ENCODE measurements around the gene CENPA. TPM values are rescaled to one million over a fixed set of nuclear protein-coding genes. Genes with fewer than 3 reads are reported as not detected.
A peak's percentile ranks its signal among the peaks of the same experiment; 100 is the strongest.

The CENPA gene
- total and polyA plus RNA-seq, 2 of the 13 experiments (the other 11 are each of a cell fraction or from before 2014, with no cell fraction given) = 28.5 to 38.5 TPM

DNA sequence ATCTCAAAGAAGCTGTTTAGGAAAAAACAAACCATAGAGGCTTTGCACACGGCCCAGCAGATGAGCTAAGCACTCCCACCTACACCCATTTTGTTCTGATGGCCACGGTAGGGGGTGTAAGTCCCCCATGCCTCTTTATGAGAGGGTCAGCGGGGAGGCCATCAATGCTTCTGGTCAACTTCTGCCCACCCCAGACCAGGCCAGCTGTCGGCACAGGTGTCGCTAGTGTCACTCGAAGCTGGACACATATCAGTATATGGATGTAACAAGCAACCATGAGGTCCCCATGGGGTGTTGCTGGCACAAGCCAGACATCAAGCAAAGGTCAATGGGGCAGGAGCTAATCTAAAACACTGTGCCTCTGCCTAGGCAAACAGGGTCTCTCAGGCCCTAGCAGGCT lies 45.5 kb upstream of the CENPA start (continued):
- TF ChIP-seq KLF16 (CRISPR knock-in tag; IDR thresholded peaks at IDR 0.05) = no peak

DNA sequence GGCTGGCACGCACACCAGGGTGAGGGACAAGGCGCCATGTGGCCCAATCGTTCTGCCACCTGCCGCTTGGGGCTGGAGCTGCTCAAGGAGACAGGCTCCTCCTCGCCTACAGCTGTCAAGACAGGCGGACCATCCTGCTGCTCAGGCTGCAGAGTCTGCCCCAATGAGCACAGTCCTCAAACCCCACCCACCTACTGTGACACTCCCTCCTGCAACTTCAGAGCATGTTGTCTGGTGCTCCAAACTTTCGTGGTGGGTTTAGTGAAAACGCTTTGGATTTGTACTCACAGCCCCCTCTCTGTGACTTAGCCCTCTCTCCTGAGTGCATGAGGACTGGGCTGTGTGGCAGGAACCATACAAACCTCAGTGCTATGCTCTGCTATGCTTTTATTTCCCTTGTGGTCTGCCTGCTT lies 45.0 kb upstream of the CENPA start:
- BruUV-seq (replicated peaks) = no TSS peak
- Histone ChIP-seq H3K27ac (ENCODE audit: extremely low read length, insufficient read depth, low read length) (no peak overlapping the region), H3K9me3 (ENCODE audit: low read length) (no peaks in the 10 kb centered on the region), H3K36me3 (replicated peaks in 1 of 2; ENCODE audit: control insufficient read depth in 1 of 2, insufficient read depth in 2 of 2, low read length in 2 of 2) (no peaks in the 10 kb centered on the region), H4K20me1 (ENCODE audit: insufficient read depth, low read length) (no peaks in the 10 kb centered on the region), H3K9ac (ENCODE audit: insufficient read depth, low read depth, low read length) (no peak overlapping the region), H2AFZ (ENCODE audit: low read length) (no peak overlapping the region), H3K79me2 (ENCODE audit: insufficient read depth, low read length) (no peaks in the 10 kb centered on the region), H3K27me3 (ENCODE audit: control insufficient read depth in 1 of 2, insufficient read depth in 2 of 2, low read length in 2 of 2) (peaks cover 12 to 49% of the 10 kb centered on the region in 2 experiments; a peak in 4 of 5 replicates), H3K4me1 (ENCODE audit: insufficient read depth, low read length) (peaks cover 27% of the 10 kb centered on the region), H3K4me3 (replicated peaks in 1 of 3; ENCODE audit: insufficient read depth in 1 of 3, low read depth in 2 of 3, low read length in 3 of 3) (no peak overlapping the region), H3K4me2 (ENCODE audit: low read depth, low read length) (no peak overlapping the region)
- ChIA-PET CTCF (ENCODE audit: low intra/inter-chr PET ratio, low total read pairs) (no interaction called here), POLR2A (no interaction called here)
- in situ Hi-C loops (cut with HindIII; ENCODE audit: extremely low pct_ligation_motif_present, low pct_unique_long_range_greater_than_20kb) (loop anchor here (5.0 kb wide), 1 partner anchor 129 kb away; no protein-coding TSS in a partner anchor), intact Hi-C loops (cut with micrococcal nuclease; ENCODE audit: unreplicated experiment) (no loop called here)
- no peak for DNase-seq (ENCODE audit: low spot score)
- FAIRE-seq = no peak
- ATAC-seq = no peak
- WGBS (ENCODE audit: low lambda C conversion rate) = 38% methylated on average over 8 of the region's 8 CpGs
- TF ChIP-seq, protein P1, sequence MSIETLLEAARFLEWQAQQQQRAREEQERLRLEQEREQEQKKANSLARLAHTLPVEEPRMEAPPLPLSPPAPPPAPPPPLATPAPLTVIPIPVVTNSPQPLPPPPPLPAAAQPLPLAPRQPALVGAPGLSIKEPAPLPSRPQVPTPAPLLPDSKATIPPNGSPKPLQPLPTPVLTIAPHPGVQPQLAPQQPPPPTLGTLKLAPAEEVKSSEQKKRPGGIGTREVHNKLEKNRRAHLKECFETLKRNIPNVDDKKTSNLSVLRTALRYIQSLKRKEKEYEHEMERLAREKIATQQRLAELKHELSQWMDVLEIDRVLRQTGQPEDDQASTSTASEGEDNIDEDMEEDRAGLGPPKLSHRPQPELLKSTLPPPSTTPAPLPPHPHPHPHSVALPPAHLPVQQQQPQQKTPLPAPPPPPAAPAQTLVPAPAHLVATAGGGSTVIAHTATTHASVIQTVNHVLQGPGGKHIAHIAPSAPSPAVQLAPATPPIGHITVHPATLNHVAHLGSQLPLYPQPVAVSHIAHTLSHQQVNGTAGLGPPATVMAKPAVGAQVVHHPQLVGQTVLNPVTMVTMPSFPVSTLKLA (IDR thresholded peaks at IDR 0.05) = peak; percentile 92
- TF ChIP-seq, protein P2, sequence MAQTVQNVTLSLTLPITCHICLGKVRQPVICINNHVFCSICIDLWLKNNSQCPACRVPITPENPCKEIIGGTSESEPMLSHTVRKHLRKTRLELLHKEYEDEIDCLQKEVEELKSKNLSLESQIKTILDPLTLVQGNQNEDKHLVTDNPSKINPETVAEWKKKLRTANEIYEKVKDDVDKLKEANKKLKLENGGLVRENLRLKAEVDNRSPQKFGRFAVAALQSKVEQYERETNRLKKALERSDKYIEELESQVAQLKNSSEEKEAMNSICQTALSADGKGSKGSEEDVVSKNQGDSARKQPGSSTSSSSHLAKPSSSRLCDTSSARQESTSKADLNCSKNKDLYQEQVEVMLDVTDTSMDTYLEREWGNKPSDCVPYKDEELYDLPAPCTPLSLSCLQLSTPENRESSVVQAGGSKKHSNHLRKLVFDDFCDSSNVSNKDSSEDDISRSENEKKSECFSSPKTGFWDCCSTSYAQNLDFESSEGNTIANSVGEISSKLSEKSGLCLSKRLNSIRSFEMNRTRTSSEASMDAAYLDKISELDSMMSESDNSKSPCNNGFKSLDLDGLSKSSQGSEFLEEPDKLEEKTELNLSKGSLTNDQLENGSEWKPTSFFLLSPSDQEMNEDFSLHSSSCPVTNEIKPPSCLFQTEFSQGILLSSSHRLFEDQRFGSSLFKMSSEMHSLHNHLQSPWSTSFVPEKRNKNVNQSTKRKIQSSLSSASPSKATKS (CRISPR knock-in tag; IDR thresholded peaks at IDR 0.05) = no peak

All from HepG2 (cell line).